Measurements from ENCODE around the gene PLA2G15. TPM values are rescaled to one million over a fixed set of nuclear protein-coding genes. Genes with fewer than 3 reads are reported as not detected.

The PLA2G15 gene, protein sequence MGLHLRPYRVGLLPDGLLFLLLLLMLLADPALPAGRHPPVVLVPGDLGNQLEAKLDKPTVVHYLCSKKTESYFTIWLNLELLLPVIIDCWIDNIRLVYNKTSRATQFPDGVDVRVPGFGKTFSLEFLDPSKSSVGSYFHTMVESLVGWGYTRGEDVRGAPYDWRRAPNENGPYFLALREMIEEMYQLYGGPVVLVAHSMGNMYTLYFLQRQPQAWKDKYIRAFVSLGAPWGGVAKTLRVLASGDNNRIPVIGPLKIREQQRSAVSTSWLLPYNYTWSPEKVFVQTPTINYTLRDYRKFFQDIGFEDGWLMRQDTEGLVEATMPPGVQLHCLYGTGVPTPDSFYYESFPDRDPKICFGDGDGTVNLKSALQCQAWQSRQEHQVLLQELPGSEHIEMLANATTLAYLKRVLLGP
- 10 to 100 TPM; 28.3 to 29.1 TPM for total RNA-seq

DNA sequence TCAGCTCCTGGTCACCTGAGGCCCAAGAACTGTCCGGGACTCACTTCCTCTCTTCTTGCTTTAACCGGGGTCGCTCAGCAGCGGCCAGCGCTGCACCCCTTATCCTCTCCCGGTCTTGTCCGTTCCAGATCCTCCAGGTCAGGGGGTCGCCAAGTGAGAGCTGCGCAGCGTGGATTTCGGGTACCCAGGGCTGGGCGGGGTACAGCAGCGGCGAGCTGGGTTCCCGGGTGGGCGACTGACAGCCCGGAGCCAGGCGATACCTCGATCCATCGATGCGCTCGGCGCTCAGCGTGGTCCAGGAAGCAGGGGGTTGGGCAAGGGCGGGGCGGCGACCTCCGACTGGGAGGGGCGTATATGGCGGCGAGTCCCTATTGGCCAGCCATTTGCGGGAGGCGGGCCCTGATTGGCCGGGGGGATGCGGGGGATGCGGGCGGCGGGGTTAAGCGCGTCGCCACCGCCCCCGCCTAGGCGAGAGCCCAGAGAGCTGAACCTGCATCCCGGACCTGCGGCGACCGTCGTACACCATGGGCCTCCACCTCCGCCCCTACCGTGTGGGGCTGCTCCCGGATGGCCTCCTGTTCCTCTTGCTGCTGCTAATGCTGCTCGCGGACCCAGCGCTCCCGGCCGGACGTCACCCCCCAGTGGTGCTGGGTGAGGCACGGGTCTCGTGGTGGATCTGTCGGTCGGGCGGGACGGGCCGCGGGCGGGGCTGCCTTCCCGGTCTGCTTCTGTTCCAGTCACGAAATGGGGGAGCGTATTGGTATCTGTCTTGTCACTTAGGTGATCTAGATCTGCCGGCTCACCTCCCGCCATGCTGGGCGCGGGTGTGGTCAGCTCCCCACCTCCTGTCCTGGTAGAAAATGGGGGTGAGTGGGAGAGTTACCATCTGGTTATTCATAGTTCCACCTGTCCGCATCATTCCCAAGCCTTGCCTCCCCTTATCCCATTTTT is at the start of gene PLA2G15:
Gene PLA2G15, plus strand, starts transcription at position 471 of the 951 bp plus-strand sequence. Its CDS starts 54 bp downstream, at position 525.
- Histone ChIP-seq H3K4me3 (peak within 1 kb of the TSS; percentile 83 to 91), H3K36me3 (peaks cover 7% of the 10 kb centered on the region), H3K27me3 (no peaks in the 10 kb centered on the region), H3K4me1 (peaks cover 0 to 54% of the 10 kb centered on the region in 2 donors), H3K27ac (peak within 1 kb of the TSS; percentile 89 to 94), H3K9me3 (no peaks in the 10 kb centered on the region)
- TF ChIP-seq, protein P1, sequence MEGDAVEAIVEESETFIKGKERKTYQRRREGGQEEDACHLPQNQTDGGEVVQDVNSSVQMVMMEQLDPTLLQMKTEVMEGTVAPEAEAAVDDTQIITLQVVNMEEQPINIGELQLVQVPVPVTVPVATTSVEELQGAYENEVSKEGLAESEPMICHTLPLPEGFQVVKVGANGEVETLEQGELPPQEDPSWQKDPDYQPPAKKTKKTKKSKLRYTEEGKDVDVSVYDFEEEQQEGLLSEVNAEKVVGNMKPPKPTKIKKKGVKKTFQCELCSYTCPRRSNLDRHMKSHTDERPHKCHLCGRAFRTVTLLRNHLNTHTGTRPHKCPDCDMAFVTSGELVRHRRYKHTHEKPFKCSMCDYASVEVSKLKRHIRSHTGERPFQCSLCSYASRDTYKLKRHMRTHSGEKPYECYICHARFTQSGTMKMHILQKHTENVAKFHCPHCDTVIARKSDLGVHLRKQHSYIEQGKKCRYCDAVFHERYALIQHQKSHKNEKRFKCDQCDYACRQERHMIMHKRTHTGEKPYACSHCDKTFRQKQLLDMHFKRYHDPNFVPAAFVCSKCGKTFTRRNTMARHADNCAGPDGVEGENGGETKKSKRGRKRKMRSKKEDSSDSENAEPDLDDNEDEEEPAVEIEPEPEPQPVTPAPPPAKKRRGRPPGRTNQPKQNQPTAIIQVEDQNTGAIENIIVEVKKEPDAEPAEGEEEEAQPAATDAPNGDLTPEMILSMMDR (IDR thresholded peaks at IDR 0.05): no peak
- peak; percentile 96 for DNase-seq (ENCODE audit: low spot score)

DNA sequence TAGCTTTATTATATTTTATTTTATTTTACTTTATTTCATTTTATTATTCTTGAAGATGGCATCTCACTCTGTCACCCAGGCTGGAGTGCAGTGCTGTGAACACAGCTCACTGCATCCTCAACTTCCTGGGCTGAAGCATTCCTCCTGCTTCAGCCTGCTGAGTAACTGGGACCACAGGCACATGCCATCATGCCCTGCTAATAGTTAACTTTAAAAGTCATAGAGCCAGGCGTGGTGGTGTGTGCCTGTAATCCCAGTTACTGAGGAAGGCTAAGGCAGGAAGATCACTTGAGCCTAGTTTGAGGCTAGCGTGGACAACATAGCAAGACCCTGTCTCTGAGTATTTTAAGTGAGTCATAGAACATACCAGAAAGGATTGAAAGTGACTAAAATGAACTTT is 47.9 kb upstream of the PLA2G15 start:
- no peak overlapping the region for H3K27ac ChIP-seq
- TF ChIP-seq, protein P1 (IDR thresholded peaks at IDR 0.05): no peak

DNA sequence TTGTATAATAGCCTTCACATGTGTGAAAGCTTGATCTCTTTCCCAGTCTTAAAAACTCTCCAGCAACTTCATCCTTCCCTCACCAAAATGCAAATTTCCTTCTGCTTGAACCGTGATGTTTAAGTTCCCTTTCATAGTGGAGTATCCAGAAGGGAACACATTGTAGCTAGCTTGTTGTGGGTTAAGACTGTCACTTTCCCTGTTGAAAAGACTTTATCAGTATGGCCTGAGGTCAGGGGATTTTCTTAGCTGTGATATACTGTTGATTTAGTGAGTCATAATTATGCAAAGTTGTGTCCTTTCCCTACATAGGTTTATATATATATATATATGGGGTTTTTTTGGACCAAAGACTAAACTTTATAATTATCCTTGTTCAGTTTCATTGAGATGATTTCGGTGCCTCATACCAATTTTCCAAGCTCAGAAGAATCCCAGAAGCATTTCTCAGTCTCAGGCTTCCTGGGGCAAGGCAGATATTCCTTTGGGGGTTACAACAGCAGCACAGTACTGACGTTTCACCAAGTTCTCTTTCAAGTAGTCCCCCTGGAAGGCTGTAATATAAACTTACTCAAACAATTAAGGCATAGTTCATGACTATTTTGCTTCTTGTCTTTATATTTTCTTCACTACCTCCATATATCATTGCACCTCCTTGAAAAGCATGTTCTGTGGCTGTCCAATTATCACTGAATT is 44.9 kb upstream of the PLA2G15 start:
- no peaks in the 10 kb centered on the region for H3K36me3 ChIP-seq
- TF ChIP-seq, protein P1 (IDR thresholded peaks at IDR 0.05): no peak
- H3K27ac ChIP-seq: no peak overlapping the region
- no peaks in the 10 kb centered on the region for H3K27me3 ChIP-seq
- no peak for DNase-seq (ENCODE audit: low spot score)
- peaks cover 0 to 5% of the 10 kb centered on the region in 2 donors for H3K4me1 ChIP-seq
- no peaks in the 10 kb centered on the region for H3K9me3 ChIP-seq
- no peak overlapping the region for H3K4me3 ChIP-seq

More for the DNA sequence above, 47.9 kb upstream of the PLA2G15 start:
- Histone ChIP-seq H3K4me3 (no peak overlapping the region), H3K27me3 (no peaks in the 10 kb centered on the region), H3K4me1 (peaks cover 0 to 3% of the 10 kb centered on the region in 2 donors), H3K9me3 (no peaks in the 10 kb centered on the region), H3K36me3 (no peaks in the 10 kb centered on the region)
- DNase-seq (ENCODE audit: low spot score): no peak

DNA sequence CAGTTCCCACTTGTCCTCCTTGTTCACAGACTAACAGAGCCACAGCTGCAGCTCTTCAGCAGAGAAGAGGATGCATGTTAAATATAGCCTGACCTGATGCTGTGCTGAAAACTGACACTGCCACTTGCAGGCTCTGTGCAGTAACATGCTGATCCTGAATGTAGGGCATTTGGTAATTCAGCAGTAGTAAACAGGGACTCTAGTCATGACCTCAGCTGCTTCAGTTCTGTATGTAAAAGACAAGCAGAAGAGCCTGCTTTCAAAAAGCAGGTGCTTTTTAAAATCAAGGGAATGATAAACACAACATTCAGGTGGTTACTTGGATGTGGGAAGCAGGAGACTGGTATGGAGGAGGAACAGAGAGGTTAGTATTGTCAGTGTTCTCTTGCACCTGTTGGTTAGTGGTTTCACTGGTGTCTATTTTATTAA is 43.1 kb upstream of the PLA2G15 start:
- Histone ChIP-seq H3K4me1 (peaks cover 0 to 5% of the 10 kb centered on the region in 2 donors), H3K36me3 (no peaks in the 10 kb centered on the region), H3K27me3 (no peaks in the 10 kb centered on the region), H3K27ac (no peak overlapping the region), H3K9me3 (no peaks in the 10 kb centered on the region), H3K4me3 (no peak overlapping the region)
- TF ChIP-seq, protein P1 (IDR thresholded peaks at IDR 0.05): peak in 1 of 2 donors; percentile 36
- no peak for DNase-seq (ENCODE audit: low spot score)

DNA sequence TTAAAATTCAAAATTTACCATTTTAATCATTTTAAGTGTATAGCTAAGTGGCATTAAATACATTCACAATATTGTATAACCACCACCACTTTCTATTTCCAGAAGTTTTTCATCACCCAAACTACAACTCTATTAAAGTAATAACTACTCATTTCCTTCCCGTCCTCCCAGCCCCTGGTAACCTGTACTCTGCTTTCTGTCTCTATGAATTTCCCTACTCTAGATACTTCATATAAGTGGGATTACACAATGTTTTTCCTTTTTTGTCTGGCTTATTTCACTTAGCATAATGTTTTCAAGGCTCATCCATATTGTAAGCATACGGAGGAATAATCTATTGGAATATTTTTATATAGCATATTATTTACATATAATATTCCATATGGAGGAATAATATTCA is 38.9 kb upstream of the PLA2G15 start:
- Histone ChIP-seq H3K27me3 (no peaks in the 10 kb centered on the region), H3K4me3 (no peak overlapping the region), H3K9me3 (no peaks in the 10 kb centered on the region), H3K27ac (no peak overlapping the region), H3K4me1 (peaks cover 0 to 5% of the 10 kb centered on the region in 2 donors), H3K36me3 (no peaks in the 10 kb centered on the region)
- no peak for DNase-seq (ENCODE audit: low spot score)
- TF ChIP-seq, protein P1 (IDR thresholded peaks at IDR 0.05): no peak
